ENCODE data around the gene FSD1L. TPM values are rescaled to one million over a fixed set of nuclear protein-coding genes. Genes with fewer than 3 reads are reported as not detected.

Gene FSD1L
- total RNA-seq, 4 donors from 2014 or later: 1.8 to 16.8 (median 7.0) TPM

DNA sequence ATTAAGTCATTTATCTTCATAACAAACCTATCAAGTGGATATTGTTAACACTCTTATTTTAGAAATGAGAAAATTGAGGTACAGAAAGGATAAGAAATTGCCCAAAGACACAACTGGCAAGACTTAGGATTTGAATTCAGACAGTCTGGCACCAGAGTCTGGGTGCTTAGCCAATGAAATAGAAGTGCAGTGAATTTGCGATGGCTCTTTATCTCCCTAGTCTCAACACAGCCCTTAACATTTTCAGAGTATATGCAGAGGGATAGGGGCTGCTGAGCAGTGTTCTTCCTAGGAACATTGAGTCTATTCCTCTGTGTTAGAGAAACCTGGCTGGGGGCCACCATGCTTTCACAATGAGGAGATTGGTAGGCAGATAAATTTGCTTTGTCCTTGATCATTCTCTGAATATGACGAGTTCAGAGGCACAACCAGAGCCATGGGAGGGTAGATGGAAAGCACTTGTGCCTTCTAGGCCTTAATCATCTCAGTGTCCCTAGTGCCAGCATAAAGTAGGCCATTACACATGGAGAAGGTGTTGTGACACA is 6.1 kb upstream of the FSD1L start:
- H3K27me3 ChIP-seq: no peaks in the 10 kb centered on the region
- in situ Hi-C loops (cut with MboI; ENCODE audit: low pct_ligation_motif_present in 1 of 4, low pct_unique_long_range_greater_than_20kb in 1 of 4, low sequenced_read_pairs in 3 of 4) (loop anchor here in 2 of 4 donors (25.0 kb wide), 1 partner anchor 271 kb away; no protein-coding TSS in a partner anchor), intact Hi-C loops (cut with DNase I; ENCODE audit: low total_unique reads) (no loop called here)
- DNase-seq: no peak
- H3K4me3 ChIP-seq: no peak overlapping the region
- H3K9me3 ChIP-seq: no peaks in the 10 kb centered on the region
- WGBS, 2 donors (ENCODE audit: low coverage in 1 of 2): 90 to 100% methylated on average over 1 to 2 of the region's 2 CpGs
- H3K27ac ChIP-seq: no peak overlapping the region
- no peak for TF ChIP-seq POLR2AphosphoS5 (IDR thresholded peaks at IDR 0.05)
- TF ChIP-seq, protein P1, sequence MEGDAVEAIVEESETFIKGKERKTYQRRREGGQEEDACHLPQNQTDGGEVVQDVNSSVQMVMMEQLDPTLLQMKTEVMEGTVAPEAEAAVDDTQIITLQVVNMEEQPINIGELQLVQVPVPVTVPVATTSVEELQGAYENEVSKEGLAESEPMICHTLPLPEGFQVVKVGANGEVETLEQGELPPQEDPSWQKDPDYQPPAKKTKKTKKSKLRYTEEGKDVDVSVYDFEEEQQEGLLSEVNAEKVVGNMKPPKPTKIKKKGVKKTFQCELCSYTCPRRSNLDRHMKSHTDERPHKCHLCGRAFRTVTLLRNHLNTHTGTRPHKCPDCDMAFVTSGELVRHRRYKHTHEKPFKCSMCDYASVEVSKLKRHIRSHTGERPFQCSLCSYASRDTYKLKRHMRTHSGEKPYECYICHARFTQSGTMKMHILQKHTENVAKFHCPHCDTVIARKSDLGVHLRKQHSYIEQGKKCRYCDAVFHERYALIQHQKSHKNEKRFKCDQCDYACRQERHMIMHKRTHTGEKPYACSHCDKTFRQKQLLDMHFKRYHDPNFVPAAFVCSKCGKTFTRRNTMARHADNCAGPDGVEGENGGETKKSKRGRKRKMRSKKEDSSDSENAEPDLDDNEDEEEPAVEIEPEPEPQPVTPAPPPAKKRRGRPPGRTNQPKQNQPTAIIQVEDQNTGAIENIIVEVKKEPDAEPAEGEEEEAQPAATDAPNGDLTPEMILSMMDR (IDR thresholded peaks at IDR 0.05): no peak
- no peak for TF ChIP-seq POLR2A (IDR thresholded peaks at IDR 0.05)
- no peak for TF ChIP-seq EP300 (IDR thresholded peaks at IDR 0.05; ENCODE audit: low read depth)
- H3K4me1 ChIP-seq: no peaks in the 10 kb centered on the region
- no peaks in the 10 kb centered on the region for H3K36me3 ChIP-seq

DNA sequence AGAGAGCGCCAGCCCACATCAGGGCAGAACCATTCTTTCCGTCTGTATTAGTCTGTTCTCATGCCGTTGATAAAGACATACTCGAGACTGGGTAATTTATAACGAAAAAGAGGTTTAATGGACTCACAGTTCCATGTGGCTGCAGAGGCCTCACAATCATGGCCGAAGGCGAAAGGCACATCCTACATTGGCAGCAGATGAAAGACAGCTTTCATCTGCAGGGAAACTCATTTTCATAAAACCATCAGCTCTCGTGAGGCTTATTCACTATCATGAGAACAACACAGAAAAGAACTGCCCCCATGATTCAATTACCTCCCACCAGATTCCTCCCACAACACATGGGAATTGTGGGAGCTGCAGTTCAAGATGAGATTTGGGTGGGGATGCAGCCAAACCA is 4.7 kb upstream of the FSD1L start:
- in situ Hi-C loops (cut with MboI; ENCODE audit: low pct_ligation_motif_present in 1 of 4, low pct_unique_long_range_greater_than_20kb in 1 of 4, low sequenced_read_pairs in 3 of 4): loop anchor here in 2 of 4 donors (25.0 kb wide), 1 partner anchor 269 kb away; no protein-coding TSS in a partner anchor
- H3K9me3 ChIP-seq: no peaks in the 10 kb centered on the region
- TF ChIP-seq EP300 (IDR thresholded peaks at IDR 0.05; ENCODE audit: low read depth) (no peak), POLR2A (IDR thresholded peaks at IDR 0.05) (no peak), POLR2AphosphoS5 (IDR thresholded peaks at IDR 0.05) (no peak)
- TF ChIP-seq, protein P1 (IDR thresholded peaks at IDR 0.05): no peak
- intact Hi-C loops (cut with DNase I; ENCODE audit: low total_unique reads): no loop called here
- H3K27ac ChIP-seq: no peak overlapping the region
- H3K36me3 ChIP-seq: no peaks in the 10 kb centered on the region
- no peak overlapping the region for H3K4me3 ChIP-seq
- DNase-seq: no peak
- H3K27me3 ChIP-seq: no peaks in the 10 kb centered on the region
- WGBS, 2 donors (ENCODE audit: low coverage in 1 of 2): 94 to 100% methylated on average over 1 to 8 of the region's 8 CpGs
- H3K4me1 ChIP-seq: peaks cover 0 to 6% (median 3%) of the 10 kb centered on the region in 4 donors

DNA sequence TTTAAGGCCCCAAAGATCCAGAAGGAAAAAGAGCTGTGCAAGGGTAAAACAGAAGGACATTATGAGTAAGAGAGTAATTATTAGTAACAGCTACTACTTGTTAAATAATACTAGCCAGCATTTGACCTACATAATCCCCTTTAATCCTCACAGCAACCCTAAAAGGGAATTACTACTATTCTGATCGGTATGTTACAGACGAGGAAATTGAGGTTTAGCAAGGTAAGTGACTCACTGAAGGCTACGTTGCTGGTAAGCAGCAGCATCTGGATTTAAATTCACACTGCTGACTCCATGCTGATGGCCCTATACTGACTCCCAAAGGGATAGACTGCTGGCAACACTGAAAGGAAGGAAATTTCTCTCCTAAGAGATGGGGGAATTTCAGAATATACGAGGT is 3.7 kb upstream of the FSD1L start:
- intact Hi-C loops (cut with DNase I; ENCODE audit: low total_unique reads): no loop called here
- Histone ChIP-seq H3K36me3 (no peaks in the 10 kb centered on the region), H3K27me3 (no peaks in the 10 kb centered on the region), H3K4me1 (peaks cover 0 to 15% (median 9%) of the 10 kb centered on the region in 4 donors), H3K9me3 (no peaks in the 10 kb centered on the region), H3K27ac (no peak overlapping the region), H3K4me3 (no peak overlapping the region)
- DNase-seq: no peak
- no peak for TF ChIP-seq POLR2AphosphoS5 (IDR thresholded peaks at IDR 0.05)
- no peak for TF ChIP-seq EP300 (IDR thresholded peaks at IDR 0.05; ENCODE audit: low read depth)
- no peak for TF ChIP-seq POLR2A (IDR thresholded peaks at IDR 0.05)
- TF ChIP-seq, protein P1 (IDR thresholded peaks at IDR 0.05): no peak
- WGBS, 2 donors (ENCODE audit: low coverage in 1 of 2): 65 to 79% methylated on average over 3 to 4 of the region's 4 CpGs
- in situ Hi-C loops (cut with MboI; ENCODE audit: low pct_ligation_motif_present in 1 of 4, low pct_unique_long_range_greater_than_20kb in 1 of 4, low sequenced_read_pairs in 3 of 4): loop anchor here in 2 of 4 donors (25.0 kb wide), 1 partner anchor 268 kb away; no protein-coding TSS in a partner anchor

DNA sequence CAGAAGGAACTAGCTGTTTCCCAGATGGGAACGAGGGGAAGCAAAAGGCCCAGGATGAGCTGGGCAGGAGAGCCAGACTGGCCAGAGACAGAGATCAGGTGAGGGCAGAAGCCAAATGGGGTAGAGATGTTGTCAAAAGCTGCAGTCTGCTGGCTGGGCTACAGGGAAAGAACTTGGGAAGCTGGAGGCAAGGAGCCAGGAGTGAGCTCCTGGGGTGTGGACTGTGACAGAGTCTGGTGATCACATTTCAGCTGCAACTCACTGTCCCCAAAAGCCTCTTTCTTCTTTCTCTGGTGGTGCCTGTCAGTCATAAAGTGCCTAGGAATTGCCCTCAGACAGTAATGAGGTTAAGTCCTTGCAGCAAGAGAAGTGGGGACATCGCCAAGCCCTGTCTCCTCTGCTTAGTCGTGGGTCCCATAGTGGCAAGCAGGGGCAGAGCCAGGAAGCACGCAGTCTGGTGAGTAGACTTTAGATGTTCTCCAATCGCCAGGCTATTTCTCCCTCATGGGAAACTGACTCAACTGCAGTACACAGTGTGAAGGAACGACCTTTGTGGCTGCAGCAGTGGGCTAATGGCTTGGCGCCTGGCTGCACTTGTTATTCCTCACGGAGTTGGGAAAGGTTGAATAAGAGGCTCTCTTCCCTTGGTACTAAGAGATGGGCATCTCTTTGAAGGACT is 2.5 kb upstream of the FSD1L start:
- H3K27me3 ChIP-seq: no peaks in the 10 kb centered on the region
- TF ChIP-seq EP300 (IDR thresholded peaks at IDR 0.05; ENCODE audit: low read depth) (no peak), POLR2AphosphoS5 (IDR thresholded peaks at IDR 0.05) (no peak), POLR2A (IDR thresholded peaks at IDR 0.05) (no peak)
- TF ChIP-seq, protein P1 (IDR thresholded peaks at IDR 0.05): no peak
- H3K9me3 ChIP-seq: no peaks in the 10 kb centered on the region
- no peaks in the 10 kb centered on the region for H3K36me3 ChIP-seq
- no peak overlapping the region for H3K4me3 ChIP-seq
- peaks cover 0 to 23% (median 17%) of the 10 kb centered on the region in 4 donors for H3K4me1 ChIP-seq
- WGBS, 2 donors (ENCODE audit: low coverage in 1 of 2): 88 to 89% methylated on average over 5 to 8 of the region's 8 CpGs
- intact Hi-C loops (cut with DNase I; ENCODE audit: low total_unique reads): no loop called here
- DNase-seq: no peak
- H3K27ac ChIP-seq: no peak overlapping the region
- in situ Hi-C loops (cut with MboI; ENCODE audit: low pct_ligation_motif_present in 1 of 4, low pct_unique_long_range_greater_than_20kb in 1 of 4, low sequenced_read_pairs in 3 of 4): loop anchor here in 2 of 4 donors (25.0 kb wide), 1 partner anchor 267 kb away; no protein-coding TSS in a partner anchor
